Adrenal gland (tissue), 12 donors: ENCODE data around the gene GMNN. TPM values are rescaled to one million over a fixed set of nuclear protein-coding genes. Genes with fewer than 3 reads are reported as not detected.
"Not testable (repeated sequence)": the region's sequence is repeated elsewhere in the genome, so short reads cannot be mapped to it uniquely, and the experiment has no call there.

Experiments used
- DNase-seq, 7 donors: peaks; one replicate each; pipeline ENCODE4 v3.0.0-alpha.2; 2019 to 2020
- H3K27ac ChIP-seq, 5 donors: fragments of 200-600 bp; sonication (generic) in 4 of 5; 1 replicate in 3 of 5; 2 replicates in 2 of 5; pipeline versions ENCODE4 v1.5.1 to v1.8.0; 2016 to 2020; ENCODE audit warnings: mild to moderate bottlenecking in 1 of 5
- H3K27me3 ChIP-seq: fragments of 200-600 bp; 2 replicates; pipeline ENCODE4 v1.8.0; 2021
- H3K36me3 ChIP-seq, 2 donors: fragments of 200-600 bp; replicated peaks in 1 of 2; 1 replicate in 1 of 2; 2 replicates in 1 of 2; pipeline versions ENCODE4 v1.5.1 to v1.8.0; 2018 to 2022
- H3K4me1 ChIP-seq, 2 donors: fragments of 200-600 bp; replicated peaks in 1 of 2; 1 replicate in 1 of 2; 2 replicates in 1 of 2; pipeline versions ENCODE4 v1.5.1 to v1.8.0; 2018 to 2021
- H3K4me3 ChIP-seq, 4 donors: fragments of 200-600 bp; sonication (generic) in 3 of 4; one replicate each; pipeline ENCODE4 v1.5.1; 2016 to 2018
- H3K9me3 ChIP-seq, 3 donors: fragments of 200-600 bp; sonication (generic) in 1 of 3; replicated peaks in 1 of 3; 1 replicate in 2 of 3; 2 replicates in 1 of 3; pipeline versions ENCODE4 v1.5.1 to v1.8.0; 2016 to 2021
- POLR2A ChIP-seq, 2 donors: fragments of 450-650 bp; IDR thresholded peaks; one replicate each; pipeline ENCODE4 v1.6.1; 2017; ENCODE audit warnings: antibody characterized with exemption in 2 of 2, mild to moderate bottlenecking in 2 of 2, moderate library complexity in 1 of 2
- WGBS, 4 donors: extraction: QIAGEN DNeasy Blood & Tissue Kit in 2 of 4; methylation state at CpG; one replicate each; pipeline versions ENCODE4 v1.1.5 to v1.1.7; 2013 to 2017; 5-methylcytosine and 5-hydroxymethylcytosine counted together
- intact Hi-C, 2 donors: fragments of 100-400 bp; cut with DNase I; formaldehyde crosslinking; loops; one replicate each; pipeline versions ENCODE4 v1.14.1 to v1.15.0; 2022 to 2023
- polyA plus RNA-seq, 3 donors: library from polyadenylated mRNA; stranded (reverse); fragments of 200-250 nt in 2 of 3; fragments of 350-450 nt in 1 of 3; fragmentation: Illumina TruSeq in 1 of 3; extraction: RNeasy Lipid Tissue Mini Kit (QIAGEN cat#74804) in 1 of 3; gene quantifications; one replicate each; pipeline ENCODE4 v1.2.3, GENCODE V29; 2013 to 2014
- total RNA-seq, 9 donors: library from RNA; depleted of rRNA in 4 of 9; stranded (reverse); fragments of >200 nt in 4 of 9; fragments of 120-200 nt in 1 of 9; fragmentation: NEBNext Ultra II Directional in 1 of 9; extraction: Animal tissue kit (Norgen Biotek cat#: 25700) in 1 of 9; gene quantifications; one replicate each; pipeline versions ENCODE4 v1.1.0 to v1.2.4, GENCODE V29; 2013 to 2023
- TF ChIP-seq, protein P1 (sequence below), 6 experiments: fragments of 450-650 bp in 4 of 6; fragments of 200-600 bp in 2 of 6; sonication (generic) in 1 of 6; IDR thresholded peaks; 1 replicate in 5 of 6; 2 replicates in 1 of 6; pipeline versions ENCODE4 v1.5.1 to v1.8.0; 2016 to 2021; ENCODE audit warnings: antibody characterized with exemption in 6 of 6, mild to moderate bottlenecking in 2 of 6, moderate library complexity in 1 of 6
- donor health status: healthy with polysubstance abuse.
- donor health status: Bipolar disorder and iron deficiency.
- donor health status: DM: yes; HTN: yes; CAD: no.
- donor health status: DM: no; HTN: no; CAD: no.
- donor health status: DM: no; HTN: no; CAD: no.
- donor health status: DM: yes; HTN: yes; CAD: no.

The GMNN gene
- total and polyA plus RNA-seq, 12 donors, result 4.1 to 60.3 (median 8.3) TPM

DNA sequence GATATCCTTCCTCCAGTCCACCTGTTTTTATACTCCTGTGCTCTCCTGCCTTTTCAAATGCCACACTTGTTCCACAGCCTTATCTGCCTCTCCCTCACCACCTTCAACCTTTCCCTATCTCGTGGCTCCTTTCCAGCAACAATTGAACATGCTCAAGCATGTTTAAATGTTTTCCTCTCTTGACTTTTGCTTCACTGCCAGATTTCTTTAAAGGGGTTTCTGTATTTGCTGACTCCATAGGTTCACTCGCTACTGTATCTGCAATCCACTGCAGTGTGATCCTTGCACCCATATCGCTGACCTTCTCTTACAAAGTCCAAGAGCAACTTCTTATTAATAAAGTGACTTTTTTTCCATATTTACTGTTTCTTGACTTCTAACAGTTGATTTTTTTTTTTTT, 11.2 kb upstream of the GMNN start:
- intact Hi-C loops, result loop anchor here (5.0 to 10.0 kb wide), 3 partner anchors 49 to 189 kb away; partner anchors contain the start of gene C6orf62 (in 1 of the 2)
- DNase-seq, result no peak
- H3K9me3 ChIP-seq, result no peaks in the 10 kb centered on the region
- no peak overlapping the region for H3K27ac ChIP-seq
- peaks cover 0 to 5% of the 10 kb centered on the region in 2 donors for H3K4me1 ChIP-seq
- no peak overlapping the region for H3K4me3 ChIP-seq
- H3K36me3 ChIP-seq, result no peaks in the 10 kb centered on the region
- 68 to 79% (median 72%) methylated on average over 3 of the region's 3 CpGs for WGBS, 4 donors
- TF ChIP-seq, protein P1, sequence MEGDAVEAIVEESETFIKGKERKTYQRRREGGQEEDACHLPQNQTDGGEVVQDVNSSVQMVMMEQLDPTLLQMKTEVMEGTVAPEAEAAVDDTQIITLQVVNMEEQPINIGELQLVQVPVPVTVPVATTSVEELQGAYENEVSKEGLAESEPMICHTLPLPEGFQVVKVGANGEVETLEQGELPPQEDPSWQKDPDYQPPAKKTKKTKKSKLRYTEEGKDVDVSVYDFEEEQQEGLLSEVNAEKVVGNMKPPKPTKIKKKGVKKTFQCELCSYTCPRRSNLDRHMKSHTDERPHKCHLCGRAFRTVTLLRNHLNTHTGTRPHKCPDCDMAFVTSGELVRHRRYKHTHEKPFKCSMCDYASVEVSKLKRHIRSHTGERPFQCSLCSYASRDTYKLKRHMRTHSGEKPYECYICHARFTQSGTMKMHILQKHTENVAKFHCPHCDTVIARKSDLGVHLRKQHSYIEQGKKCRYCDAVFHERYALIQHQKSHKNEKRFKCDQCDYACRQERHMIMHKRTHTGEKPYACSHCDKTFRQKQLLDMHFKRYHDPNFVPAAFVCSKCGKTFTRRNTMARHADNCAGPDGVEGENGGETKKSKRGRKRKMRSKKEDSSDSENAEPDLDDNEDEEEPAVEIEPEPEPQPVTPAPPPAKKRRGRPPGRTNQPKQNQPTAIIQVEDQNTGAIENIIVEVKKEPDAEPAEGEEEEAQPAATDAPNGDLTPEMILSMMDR (IDR thresholded peaks at IDR 0.05), result no peak
- no peak for TF ChIP-seq POLR2A (IDR thresholded peaks at IDR 0.05)
- H3K27me3 ChIP-seq, result no peaks in the 10 kb centered on the region

DNA sequence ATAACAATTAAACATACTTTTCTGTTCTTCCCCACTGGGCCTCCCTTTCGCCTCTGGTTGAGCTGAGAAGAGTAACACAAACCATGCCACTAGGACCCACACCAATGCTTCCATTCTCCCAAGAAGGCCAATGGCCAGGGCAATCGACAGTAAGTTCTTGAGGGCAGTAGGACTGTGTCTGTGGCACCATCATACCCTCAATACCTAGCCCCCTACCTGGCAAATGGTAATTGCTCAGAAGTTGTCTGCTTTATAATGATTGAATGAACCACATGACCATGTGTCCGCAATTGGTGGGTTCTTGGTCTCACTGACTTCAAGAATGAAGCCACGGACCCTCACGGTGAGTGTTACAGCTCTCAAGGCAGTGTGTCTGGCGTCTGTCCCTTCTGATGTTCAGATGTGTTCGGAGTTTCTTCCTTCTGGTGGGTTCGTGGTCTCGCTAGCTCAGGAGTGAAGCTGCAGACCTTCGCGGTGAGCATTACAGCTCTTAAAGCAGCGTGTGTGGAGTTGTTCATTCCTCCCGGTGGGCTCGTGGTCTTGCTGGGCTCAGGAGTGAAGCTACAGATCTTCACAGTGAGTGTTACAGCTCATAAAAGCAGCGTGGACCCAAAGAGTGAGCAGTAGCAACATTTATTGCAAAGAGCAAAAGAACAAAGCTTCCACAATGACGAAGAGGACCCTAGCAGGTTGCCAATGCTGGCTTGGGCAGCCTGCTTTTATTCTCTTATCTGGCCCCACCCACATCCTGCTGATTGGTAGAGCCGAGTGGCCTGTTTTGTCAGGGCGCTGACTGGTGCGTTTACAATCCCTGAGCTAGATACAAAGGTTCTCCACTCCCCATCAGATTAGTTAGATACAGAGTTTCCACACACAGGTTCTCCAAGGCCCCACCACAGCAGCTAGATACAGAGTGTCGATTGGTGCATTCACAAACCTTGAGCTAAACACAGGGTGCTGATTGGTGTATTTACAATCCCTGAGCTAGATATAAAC, 9.6 kb upstream of the GMNN start:
- not testable (repeated sequence) for H3K36me3 ChIP-seq, H3K27me3 ChIP-seq, H3K27ac ChIP-seq, DNase-seq, H3K9me3 ChIP-seq, H3K4me1 ChIP-seq, H3K4me3 ChIP-seq
- intact Hi-C loops, result loop anchor here (5.0 to 10.0 kb wide), 3 partner anchors 50 to 190 kb away; partner anchors contain the start of gene C6orf62 (in 1 of the 2)
- 87 to 92% (median 90%) methylated on average over 17 to 20 of the region's 20 CpGs for WGBS, 4 donors

DNA sequence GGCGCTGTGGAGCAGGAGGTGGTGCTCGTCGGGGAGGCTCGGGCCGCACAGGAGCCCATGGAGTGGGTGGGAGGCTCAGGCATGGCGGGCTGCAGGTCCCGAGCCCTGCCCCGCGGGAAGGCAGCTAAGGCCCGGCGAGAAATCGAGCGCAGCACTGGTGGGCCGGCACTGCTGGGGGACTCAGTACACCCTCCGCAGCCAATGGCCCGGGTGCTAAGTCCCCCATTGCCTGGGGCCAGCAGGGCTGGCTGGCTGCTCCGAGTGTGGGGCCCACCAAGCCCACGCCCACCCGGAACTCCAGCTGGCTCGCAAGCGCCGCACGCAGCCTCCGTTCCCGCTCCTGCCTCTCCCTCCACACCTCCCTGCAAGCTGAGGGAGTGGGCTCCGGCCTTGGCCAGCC, 8.8 kb upstream of the GMNN start:
- not testable (repeated sequence) for DNase-seq, H3K27me3 ChIP-seq, H3K9me3 ChIP-seq, H3K27ac ChIP-seq, H3K4me1 ChIP-seq, H3K4me3 ChIP-seq, H3K36me3 ChIP-seq
- intact Hi-C loops, result loop anchor here (10.0 kb wide), 2 partner anchors 51 to 191 kb away; partner anchors contain the start of gene C6orf62 (in 1 of the 2)
- WGBS, 4 donors, result 86 to 95% (median 89%) methylated on average over 14 to 22 of the region's 26 CpGs

DNA sequence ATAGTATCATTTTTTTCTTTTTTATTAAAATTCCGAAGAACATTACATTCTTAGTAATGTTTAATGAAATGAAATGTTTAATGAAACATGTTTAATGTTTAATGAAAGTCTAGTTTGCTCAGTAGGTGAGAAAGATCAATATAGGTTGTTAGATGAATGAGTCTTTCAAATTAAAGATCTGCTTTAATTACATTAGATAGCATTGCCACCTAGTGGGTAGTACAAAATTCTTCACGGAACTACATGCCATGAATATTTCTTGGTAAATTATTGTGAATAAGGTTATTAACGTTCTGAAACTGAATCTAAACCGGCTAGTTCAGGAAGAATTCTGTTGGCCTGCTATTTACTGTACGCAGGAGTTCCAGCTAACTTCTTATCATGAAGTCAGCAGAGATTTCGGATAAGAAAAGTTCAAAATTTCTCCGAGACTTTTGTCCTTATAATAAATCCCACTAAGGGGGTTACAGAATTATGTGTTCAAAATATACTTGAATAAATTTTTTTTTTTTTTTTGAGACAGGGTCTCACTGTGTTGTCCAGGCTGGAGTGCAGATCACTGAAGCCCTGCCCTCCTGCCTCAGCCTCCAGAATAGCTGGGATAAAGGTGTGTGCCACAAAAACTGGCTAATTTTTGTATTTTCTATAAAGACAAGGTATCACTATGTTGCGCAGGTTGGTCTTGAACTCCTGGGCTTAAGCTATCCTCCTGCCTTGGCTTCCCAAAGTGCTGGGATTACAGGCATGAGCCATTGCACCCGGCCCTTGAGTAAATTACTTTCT, 7.9 kb upstream of the GMNN start:
- TF ChIP-seq, protein P1 (IDR thresholded peaks at IDR 0.05), result peak; percentile 41 to 64 (median 52)
- TF ChIP-seq POLR2A (IDR thresholded peaks at IDR 0.05), result no peak
- intact Hi-C loops, result loop anchor here (10.0 kb wide), 2 partner anchors 52 to 192 kb away; partner anchors contain the start of gene C6orf62 (in 1 of the 2)
- Histone ChIP-seq H3K36me3 (no peaks in the 10 kb centered on the region), H3K27me3 (no peaks in the 10 kb centered on the region), H3K4me1 (peaks cover 0 to 5% of the 10 kb centered on the region in 2 donors), H3K27ac (no peak overlapping the region), H3K4me3 (no peak overlapping the region), H3K9me3 (no peaks in the 10 kb centered on the region)
- 40 to 54% (median 44%) methylated on average over 9 of the region's 9 CpGs for WGBS, 4 donors
- DNase-seq, result no peak

DNA sequence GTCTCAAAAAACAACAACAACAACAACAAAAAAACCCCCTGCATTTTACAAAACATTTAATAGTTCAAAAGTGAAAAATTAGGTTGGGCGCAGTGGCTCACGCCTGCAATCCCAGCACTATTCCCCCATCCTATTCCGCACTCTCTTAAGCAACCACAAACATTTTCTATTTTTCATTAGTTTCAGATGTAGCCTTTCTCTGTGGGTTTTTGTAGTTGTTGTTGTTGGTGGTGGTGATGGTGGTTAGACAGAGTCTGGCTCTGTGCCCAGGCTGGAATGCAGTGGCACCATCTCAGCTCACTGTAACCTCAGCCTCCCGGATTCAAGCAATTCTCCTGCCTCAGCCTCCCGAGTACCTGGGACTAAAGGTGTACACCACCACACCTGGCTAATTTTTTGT, 6.4 kb upstream of the GMNN start:
- H3K4me3 ChIP-seq, result no peak overlapping the region
- intact Hi-C loops, result loop anchor here (10.0 kb wide), 2 partner anchors 54 to 194 kb away; partner anchors contain the start of gene C6orf62 (in 1 of the 2)
- no peak for TF ChIP-seq POLR2A (IDR thresholded peaks at IDR 0.05)
- TF ChIP-seq, protein P1 (IDR thresholded peaks at IDR 0.05), result no peak

More for the DNA sequence above, 6.4 kb upstream of the GMNN start:
- Histone ChIP-seq H3K36me3 (no peaks in the 10 kb centered on the region), H3K9me3 (no peaks in the 10 kb centered on the region), H3K4me1 (peaks cover 0 to 5% of the 10 kb centered on the region in 2 donors), H3K27ac (no peak overlapping the region), H3K27me3 (no peaks in the 10 kb centered on the region)
- DNase-seq, result no peak
- WGBS, 4 donors, result 90 to 94% (median 90%) methylated on average over 5 of the region's 5 CpGs
